ENCODE data around the gene LCMT1. TPM values are rescaled to one million over a fixed set of nuclear protein-coding genes. Genes with fewer than 3 reads are reported as not detected.

LCMT1 gene
- total and polyA plus RNA-seq, 3 donors from 2014 or later, result 89.0 to 101 (median 89.1) TPM

DNA sequence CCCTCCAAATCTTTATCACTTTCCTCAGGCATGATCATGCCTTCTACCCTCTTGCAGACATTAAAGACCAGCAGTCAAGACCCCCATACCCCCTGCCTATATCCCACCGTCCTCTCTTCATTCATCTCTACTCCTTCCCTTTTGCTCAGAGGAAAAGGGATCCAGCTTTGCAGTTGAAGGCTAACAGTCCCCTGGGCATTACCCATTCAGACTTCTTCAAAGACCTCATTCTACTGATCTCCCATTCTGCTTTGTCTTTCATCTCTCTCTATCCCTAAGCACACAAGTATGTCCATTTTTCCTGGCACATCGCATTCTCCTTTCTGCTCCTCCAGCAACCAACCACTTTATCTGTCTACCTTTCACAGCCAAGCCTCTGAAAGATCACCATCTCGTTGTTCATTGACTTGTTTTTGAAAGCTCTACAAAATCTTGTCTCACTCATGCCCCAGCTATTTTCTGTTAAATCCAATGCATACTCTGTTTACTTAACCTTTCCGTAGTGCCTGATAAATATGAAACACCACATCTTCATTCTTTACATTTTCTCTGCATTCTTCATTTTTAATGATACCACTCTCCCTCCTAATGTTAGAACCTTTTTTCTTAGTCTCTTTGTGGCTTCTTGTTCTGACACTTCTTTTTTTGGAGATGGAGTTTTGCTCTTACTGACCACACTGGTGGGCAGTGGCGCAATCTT, 14.1 kb upstream of the LCMT1 start:
- WGBS, 2 donors, result 56 to 57% methylated on average over 5 of the region's 5 CpGs
- Histone ChIP-seq H3K27me3 (no peaks in the 10 kb centered on the region), H3K27ac (no peak overlapping the region), H3K9me3 (no peaks in the 10 kb centered on the region), H3K4me1 (no peaks in the 10 kb centered on the region), H3K36me3 (ENCODE audit: low read depth, missing control alignments) (no peaks in the 10 kb centered on the region), H3K4me3 (no peak overlapping the region)
- intact Hi-C loops (cut with DNase I; ENCODE audit: low total_unique reads), result no loop called here
- no peak for DNase-seq
- no peak for TF ChIP-seq POLR2A (IDR thresholded peaks at IDR 0.05)
- TF ChIP-seq, protein P1, sequence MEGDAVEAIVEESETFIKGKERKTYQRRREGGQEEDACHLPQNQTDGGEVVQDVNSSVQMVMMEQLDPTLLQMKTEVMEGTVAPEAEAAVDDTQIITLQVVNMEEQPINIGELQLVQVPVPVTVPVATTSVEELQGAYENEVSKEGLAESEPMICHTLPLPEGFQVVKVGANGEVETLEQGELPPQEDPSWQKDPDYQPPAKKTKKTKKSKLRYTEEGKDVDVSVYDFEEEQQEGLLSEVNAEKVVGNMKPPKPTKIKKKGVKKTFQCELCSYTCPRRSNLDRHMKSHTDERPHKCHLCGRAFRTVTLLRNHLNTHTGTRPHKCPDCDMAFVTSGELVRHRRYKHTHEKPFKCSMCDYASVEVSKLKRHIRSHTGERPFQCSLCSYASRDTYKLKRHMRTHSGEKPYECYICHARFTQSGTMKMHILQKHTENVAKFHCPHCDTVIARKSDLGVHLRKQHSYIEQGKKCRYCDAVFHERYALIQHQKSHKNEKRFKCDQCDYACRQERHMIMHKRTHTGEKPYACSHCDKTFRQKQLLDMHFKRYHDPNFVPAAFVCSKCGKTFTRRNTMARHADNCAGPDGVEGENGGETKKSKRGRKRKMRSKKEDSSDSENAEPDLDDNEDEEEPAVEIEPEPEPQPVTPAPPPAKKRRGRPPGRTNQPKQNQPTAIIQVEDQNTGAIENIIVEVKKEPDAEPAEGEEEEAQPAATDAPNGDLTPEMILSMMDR (IDR thresholded peaks at IDR 0.05), result no peak

DNA sequence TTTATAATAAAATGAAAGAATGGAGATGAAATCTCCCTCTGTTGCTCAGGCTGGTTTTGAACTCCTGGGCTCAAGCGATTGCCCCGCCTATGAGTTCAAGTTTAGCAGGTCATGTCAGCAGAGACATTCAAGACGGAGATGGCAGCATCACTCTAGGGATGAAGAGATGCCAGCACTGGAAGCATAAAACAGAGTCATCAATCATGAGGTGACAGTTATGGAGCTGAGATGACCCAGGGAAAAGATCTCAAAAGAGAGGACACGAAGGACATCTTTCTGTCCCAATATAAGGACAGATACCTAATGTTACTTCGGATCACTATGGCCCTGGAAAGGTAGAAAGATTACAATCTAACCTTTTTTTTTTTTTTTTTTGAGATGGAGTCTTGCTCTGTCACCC, 11.0 kb upstream of the LCMT1 start:
- H3K9me3 ChIP-seq, result no peaks in the 10 kb centered on the region
- intact Hi-C loops (cut with DNase I; ENCODE audit: low total_unique reads), result no loop called here
- WGBS, 2 donors, result 88 to 93% methylated on average over 5 of the region's 5 CpGs

DNA sequence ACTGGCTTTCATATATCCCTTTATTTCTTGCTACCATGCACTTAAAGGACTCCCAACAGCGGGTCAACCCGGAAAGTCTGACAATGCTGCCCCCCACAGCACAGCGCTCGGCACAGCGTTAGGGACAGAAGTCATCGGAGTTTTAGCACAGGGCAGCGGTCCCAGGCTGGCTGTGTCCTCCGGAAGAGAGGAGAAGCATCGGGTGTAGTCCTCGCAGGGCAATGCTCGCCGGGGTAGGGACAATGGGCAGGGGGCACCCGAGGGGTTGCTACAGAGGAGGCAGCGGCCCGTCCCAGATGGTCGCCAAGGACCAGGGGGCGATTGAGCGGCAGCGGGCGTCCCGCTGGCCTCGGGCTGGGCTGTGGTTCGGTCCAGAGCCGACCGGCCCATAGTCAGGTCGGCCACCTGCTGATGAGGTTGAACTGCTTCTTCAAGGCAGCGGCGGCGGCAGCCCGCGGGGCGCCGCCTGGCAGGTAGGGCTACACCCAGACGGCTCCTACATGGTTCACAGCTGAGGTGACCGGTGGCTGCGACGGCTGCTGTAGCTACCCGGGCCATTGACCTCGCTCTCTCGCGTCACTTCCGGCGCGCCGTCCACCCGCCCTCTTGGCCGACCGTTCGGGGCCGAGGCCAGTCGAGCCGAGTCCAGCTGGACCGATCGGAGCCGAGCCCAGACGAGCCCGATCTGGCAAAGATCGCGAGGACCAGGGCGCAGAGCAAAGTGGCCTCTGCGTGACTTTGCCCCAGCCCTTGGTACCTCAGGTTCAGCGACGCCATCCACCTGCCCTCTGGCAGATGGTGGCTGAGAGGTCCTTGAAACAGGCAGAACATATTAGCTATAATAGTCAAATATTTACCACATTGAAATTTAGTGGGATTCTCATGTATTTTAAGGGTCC, 4.7 kb upstream of the LCMT1 start:
- Histone ChIP-seq H3K4me3 (peak overlapping the region; percentile 63 to 90), H3K9me3 (no peaks in the 10 kb centered on the region), H3K27ac (peak overlapping the region; percentile 63 to 86), H3K27me3 (no peaks in the 10 kb centered on the region), H3K4me1 (peaks cover 14% of the 10 kb centered on the region), H3K36me3 (ENCODE audit: low read depth, missing control alignments) (no peaks in the 10 kb centered on the region)
- intact Hi-C loops (cut with DNase I; ENCODE audit: low total_unique reads), result no loop called here
- DNase-seq, result peak; percentile 98
- 1% methylated on average over 32 to 54 of the region's 63 CpGs for WGBS, 2 donors
- TF ChIP-seq, protein P1 (IDR thresholded peaks at IDR 0.05), result peak in 1 of 3 experiments; percentile 34
- TF ChIP-seq POLR2A (IDR thresholded peaks at IDR 0.05), result no peak

More for the DNA sequence above, 11.0 kb upstream of the LCMT1 start:
- Histone ChIP-seq H3K27ac (no peak overlapping the region), H3K27me3 (no peaks in the 10 kb centered on the region), H3K36me3 (ENCODE audit: low read depth, missing control alignments) (no peaks in the 10 kb centered on the region), H3K4me1 (no peaks in the 10 kb centered on the region), H3K4me3 (no peak overlapping the region)
- TF ChIP-seq, protein P1 (IDR thresholded peaks at IDR 0.05), result no peak
- TF ChIP-seq POLR2A (IDR thresholded peaks at IDR 0.05), result no peak
- DNase-seq, result no peak

DNA sequence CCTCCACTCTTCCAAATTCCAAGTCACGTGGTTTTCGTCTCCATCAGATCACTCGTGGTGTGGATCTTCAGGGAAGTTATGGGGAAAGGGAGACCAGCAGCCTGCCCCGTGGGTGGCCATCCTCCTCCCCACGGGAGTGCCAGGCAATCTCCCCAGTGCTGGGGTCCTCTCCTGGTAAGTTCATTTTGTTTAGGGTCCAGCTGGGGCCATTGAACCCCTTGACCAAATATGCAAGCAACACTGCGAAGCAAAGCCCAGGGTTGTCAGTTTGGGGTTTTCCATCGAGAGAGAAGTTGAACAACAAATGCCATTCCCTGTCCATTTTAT, 4.1 kb upstream of the LCMT1 start:
- TF ChIP-seq POLR2A (IDR thresholded peaks at IDR 0.05), result no peak
- TF ChIP-seq, protein P1 (IDR thresholded peaks at IDR 0.05), result no peak
- Histone ChIP-seq H3K9me3 (no peaks in the 10 kb centered on the region), H3K4me3 (peak overlapping the region; percentile 63 to 90), H3K36me3 (ENCODE audit: low read depth, missing control alignments) (no peaks in the 10 kb centered on the region), H3K27me3 (no peaks in the 10 kb centered on the region), H3K27ac (peak overlapping the region; percentile 63 to 86), H3K4me1 (peaks cover 14% of the 10 kb centered on the region)
- no peak for DNase-seq
- intact Hi-C loops (cut with DNase I; ENCODE audit: low total_unique reads), result no loop called here
- 33 to 43% methylated on average over 6 to 7 of the region's 7 CpGs for WGBS, 2 donors

All from testis (tissue), 3 donors.